ENCODE results near the gene OPA3.
A peak's percentile ranks its signal among the peaks of the same experiment; 100 is the strongest.

The OPA3 gene

DNA sequence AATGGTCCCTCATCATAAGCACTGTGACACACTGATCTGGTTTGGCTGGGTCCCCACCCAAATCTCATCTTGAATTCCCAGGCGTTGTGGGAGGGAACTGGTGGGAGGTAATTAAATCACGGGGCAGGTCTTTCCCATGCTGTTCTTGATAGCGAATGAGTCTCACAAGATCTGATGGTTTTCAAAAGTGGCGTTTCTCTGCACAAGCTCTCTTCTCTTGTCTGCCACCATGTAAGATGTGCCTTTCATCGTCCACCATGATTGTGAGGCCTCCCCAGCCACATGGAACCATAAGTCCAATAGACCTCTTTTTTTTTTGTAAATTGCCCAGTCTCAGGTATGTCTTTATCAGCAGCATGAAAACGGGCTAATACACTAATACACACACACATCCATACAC, 24.3 kb upstream of the OPA3 start:
- DNase-seq (ENCODE audit: low spot score), result no peak
- TF ChIP-seq, protein P1, sequence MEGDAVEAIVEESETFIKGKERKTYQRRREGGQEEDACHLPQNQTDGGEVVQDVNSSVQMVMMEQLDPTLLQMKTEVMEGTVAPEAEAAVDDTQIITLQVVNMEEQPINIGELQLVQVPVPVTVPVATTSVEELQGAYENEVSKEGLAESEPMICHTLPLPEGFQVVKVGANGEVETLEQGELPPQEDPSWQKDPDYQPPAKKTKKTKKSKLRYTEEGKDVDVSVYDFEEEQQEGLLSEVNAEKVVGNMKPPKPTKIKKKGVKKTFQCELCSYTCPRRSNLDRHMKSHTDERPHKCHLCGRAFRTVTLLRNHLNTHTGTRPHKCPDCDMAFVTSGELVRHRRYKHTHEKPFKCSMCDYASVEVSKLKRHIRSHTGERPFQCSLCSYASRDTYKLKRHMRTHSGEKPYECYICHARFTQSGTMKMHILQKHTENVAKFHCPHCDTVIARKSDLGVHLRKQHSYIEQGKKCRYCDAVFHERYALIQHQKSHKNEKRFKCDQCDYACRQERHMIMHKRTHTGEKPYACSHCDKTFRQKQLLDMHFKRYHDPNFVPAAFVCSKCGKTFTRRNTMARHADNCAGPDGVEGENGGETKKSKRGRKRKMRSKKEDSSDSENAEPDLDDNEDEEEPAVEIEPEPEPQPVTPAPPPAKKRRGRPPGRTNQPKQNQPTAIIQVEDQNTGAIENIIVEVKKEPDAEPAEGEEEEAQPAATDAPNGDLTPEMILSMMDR (conservative IDR thresholded peaks at IDR 0.05; ENCODE audit: low read depth), result no peak
- no peak overlapping the region for H3K27ac ChIP-seq
- POLR2A ChIA-PET (ENCODE audit: low non-redundant PET), result interaction anchor here (0.7 kb wide), 1 partner anchor 29 kb away, joined by 3 read pairs; no protein-coding TSS in a partner anchor
- CTCF ChIA-PET, result no interaction called here

DNA sequence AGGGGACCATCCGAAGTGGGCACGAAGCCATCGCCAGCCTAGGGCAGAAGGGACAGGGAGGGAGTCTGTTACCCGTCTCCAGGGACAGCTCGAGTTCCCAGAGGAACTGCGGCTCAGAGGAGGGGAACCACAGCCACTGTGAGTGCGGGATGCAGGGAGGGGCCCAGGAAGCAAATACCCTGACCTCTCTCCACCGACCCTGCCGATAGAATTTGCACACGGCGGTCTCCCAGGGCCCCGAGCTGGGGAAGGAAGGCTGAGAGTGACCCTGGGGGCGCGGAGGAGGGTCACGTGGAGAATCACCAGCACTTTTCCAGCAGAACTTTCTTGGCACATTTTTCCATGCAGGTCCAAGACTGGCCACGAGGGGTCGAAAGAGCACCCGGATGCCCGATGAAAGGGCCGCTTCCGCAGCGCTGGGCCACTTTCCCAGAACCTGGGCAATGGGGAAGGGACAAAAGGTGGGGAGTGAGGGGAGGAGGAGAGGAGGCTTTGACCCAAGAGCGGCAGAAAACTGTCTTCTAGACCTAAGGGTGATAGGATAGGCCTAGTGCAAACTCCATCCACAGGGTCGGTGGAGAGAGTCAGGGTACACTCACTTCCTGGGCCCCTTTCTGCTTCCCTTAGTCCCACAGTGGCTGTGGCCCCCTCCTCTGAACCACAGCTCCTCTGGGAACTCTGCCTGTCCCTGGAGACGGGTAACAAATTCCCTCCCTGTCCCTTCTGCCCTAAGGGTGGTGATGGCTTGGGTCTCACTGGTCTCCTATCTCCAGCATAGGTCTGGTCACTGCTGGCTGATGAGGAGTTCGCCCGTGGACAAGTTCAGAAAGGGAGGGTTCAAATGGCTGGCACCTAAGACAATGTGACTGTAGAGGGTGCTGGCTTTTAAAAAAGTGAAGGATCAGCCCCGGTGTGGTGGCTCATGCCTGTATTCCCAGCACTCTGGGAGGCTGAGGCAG, 22.7 kb upstream of the OPA3 start:
- peak; percentile 36 for DNase-seq (ENCODE audit: low spot score)
- H3K27ac ChIP-seq, result peak overlapping the region; percentile 67
- ChIA-PET POLR2A (ENCODE audit: low non-redundant PET) (no interaction called here), CTCF (interaction anchor here (0.7 to 1.3 kb wide), 5 partner anchors 18 to 70 kb away, joined by 3 to 10 read pairs (median 4); no protein-coding TSS in a partner anchor)
- TF ChIP-seq, protein P1 (conservative IDR thresholded peaks at IDR 0.05; ENCODE audit: low read depth), result peak; percentile 92

DNA sequence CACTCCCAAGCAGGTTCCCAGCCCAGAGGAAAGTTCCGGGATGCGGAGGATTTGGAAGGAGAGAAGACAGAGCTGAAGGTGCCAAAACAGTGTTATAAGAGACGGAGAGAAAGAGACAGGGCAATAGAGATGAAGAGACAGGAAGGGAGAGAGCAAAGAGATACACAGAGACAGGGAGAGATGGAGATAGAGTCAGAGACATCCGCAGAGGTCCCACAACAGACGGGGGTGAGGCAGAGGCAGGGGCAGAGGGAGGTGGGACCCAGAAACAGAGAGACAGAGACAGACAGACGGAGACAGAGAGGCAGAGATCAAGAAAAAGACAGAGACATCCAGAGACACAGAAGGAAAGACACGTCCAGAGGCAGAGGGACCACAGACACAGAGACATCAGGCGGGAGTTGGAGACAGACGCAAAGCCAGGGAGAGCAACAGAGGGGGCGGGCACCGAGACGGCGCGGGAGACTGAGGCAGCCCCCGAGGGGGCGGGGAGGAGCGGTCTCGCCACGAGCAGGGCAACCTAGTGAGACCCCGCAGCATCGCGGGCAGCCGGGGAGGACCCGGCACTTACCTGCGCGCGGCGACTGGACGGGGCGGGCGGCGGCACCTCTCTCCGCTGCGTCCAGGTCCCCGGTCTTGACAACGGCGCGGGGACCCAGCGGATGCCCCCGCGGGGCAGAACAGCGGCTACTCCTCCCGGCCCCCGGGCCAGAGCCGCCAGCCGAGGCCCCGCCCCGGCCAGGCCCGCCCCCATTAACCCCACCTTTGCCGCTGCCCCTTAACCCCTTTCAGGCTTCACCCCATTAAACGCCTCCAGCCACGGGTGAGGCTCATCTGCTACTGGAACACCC, 17.1 kb upstream of the OPA3 start, which contains the start of gene GPR4:
TSS of gene GPR4 (minus strand) at position 689 of the 851 bp plus-strand sequence. CDS start 10,346 bp downstream, outside the sequence.
- H3K27ac ChIP-seq, result no peak within 1 kb of the TSS; the same call in 1 of the 2 replicates
- POLR2A ChIA-PET (ENCODE audit: low non-redundant PET), result no interaction called here
- CTCF ChIA-PET, result no interaction called here
- TF ChIP-seq, protein P1 (conservative IDR thresholded peaks at IDR 0.05; ENCODE audit: low read depth), result no peak
- no peak for DNase-seq (ENCODE audit: low spot score)

DNA sequence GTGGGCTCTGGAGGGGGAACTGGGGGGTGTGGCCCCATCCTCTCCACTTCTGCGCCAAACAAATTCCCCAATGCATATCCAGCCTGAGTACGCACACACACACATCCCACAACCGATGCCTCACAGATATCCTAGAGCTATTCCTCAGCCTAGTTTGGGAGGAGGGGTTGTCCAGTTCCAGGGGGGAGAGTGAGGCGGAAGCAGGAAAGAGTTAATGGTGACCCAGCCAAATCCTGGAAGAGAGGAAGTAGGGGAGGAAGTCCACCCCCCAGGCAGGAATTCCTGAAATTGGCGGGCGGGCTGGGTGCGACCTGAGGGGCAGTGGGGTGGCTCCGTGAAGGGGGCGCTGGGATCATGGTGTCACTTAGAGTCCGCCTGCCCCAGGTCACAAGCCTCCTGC, 16.5 kb upstream of the OPA3 start:
- no peak for DNase-seq (ENCODE audit: low spot score)
- POLR2A ChIA-PET (ENCODE audit: low non-redundant PET), result no interaction called here
- no peak overlapping the region for H3K27ac ChIP-seq
- CTCF ChIA-PET, result interaction anchor here (0.6 to 1.2 kb wide), 2 partner anchors 39 to 41 kb away, joined by 3 to 4 read pairs; no protein-coding TSS in a partner anchor
- TF ChIP-seq, protein P1 (conservative IDR thresholded peaks at IDR 0.05; ENCODE audit: low read depth), result no peak

DNA sequence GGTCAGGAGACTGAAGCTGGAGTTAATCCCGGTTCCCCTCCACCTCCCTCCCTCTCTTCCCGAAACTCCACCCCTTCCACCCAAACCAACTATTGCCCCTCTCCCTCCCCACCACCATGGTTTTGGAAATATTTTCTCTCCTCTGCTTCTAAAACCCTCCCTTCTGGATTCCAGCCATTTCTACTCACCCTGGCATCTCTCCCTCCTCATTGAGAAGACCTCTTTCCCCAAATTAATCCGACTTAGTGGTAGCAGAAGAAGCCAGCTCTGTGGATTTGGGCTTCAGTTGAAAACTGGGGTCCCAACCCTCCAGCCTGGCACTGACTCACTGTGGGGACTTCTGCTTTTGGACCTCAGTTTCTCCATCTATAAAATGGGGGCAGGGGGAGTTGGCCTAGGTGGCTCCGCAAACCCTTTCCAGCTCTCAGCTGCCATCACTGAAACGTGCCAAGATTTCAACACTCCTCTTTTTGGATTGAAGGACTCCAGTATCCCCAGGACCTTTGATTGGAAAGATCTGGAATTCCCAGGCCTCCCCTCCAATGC, 15.8 kb upstream of the OPA3 start:
- no peak overlapping the region for H3K27ac ChIP-seq
- DNase-seq (ENCODE audit: low spot score), result no peak
- TF ChIP-seq, protein P1 (conservative IDR thresholded peaks at IDR 0.05; ENCODE audit: low read depth), result no peak
- ChIA-PET POLR2A (ENCODE audit: low non-redundant PET) (no interaction called here), CTCF (interaction anchor here (0.6 to 1.2 kb wide), 4 partner anchors 40 to 155 kb away, joined by 3 to 6 read pairs (median 4); no protein-coding TSS in a partner anchor)

DNA sequence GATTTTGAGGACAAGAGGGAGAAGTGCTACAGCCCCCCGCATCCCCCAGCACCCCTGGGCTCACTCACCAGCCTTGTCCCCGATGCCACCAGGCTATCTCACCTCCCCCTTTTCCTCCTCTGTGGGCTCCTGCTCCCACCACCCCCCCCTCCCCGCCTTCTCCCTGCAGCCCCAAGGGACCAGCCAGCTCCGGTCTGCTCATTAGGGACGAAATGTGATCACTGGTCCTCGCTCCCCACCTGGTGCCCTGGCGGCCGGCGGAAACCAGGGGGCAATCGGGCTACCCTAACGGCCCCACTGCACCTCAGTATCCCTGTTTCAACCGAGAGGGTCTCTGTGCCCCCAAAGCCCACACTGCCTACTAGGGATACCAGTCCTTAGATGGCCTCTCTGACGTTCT, 14.7 kb upstream of the OPA3 start:
- TF ChIP-seq, protein P1 (conservative IDR thresholded peaks at IDR 0.05; ENCODE audit: low read depth), result no peak
- no peak overlapping the region for H3K27ac ChIP-seq
- CTCF ChIA-PET, result no interaction called here
- DNase-seq (ENCODE audit: low spot score), result no peak
- POLR2A ChIA-PET (ENCODE audit: low non-redundant PET), result no interaction called here
